Measurements from ENCODE around the gene C9orf85. TPM values are rescaled to one million over a fixed set of nuclear protein-coding genes. Genes with fewer than 3 reads are reported as not detected.

Gene C9orf85
- total RNA-seq, 4 donors from 2014 or later = 8.9 to 21.7 (median 13.0) TPM

DNA sequence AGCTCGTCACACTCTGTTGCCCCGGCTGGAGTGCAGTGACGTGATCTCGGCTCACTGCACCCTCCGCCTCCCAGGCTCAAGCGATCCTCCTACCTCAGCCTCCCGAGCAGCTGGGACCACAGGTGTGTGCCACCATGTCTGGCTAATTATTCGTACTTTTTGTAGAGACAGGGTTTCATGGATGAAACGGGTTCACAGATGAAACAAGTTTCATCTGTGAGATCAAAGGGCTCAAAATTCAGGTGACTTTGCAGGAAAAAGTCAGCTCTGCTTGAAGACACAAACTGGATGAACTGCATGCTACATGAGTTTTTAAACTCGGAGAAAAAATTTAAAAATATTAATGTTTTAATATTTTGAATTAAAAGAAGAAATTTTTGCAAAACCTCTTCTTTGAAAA is 24.9 kb upstream of the C9orf85 start:
- Histone ChIP-seq H3K4me3 (replicated peaks in 1 of 3) (no peak overlapping the region), H3K4me1 (no peaks in the 10 kb centered on the region), H3K27me3 (no peaks in the 10 kb centered on the region), H3K27ac (no peak overlapping the region), H3K36me3 (no peaks in the 10 kb centered on the region), H3K9me3 (no peaks in the 10 kb centered on the region)
- intact Hi-C loops (cut with DNase I) = no loop called here
- TF ChIP-seq POLR2A (IDR thresholded peaks at IDR 0.05) (no peak), CTCF (IDR thresholded peaks at IDR 0.05) (no peak)
- no peak for DNase-seq
- whole genome bisulfite sequencing, 2 donors = 95 to 98% methylated on average over 10 of the region's 10 CpGs

DNA sequence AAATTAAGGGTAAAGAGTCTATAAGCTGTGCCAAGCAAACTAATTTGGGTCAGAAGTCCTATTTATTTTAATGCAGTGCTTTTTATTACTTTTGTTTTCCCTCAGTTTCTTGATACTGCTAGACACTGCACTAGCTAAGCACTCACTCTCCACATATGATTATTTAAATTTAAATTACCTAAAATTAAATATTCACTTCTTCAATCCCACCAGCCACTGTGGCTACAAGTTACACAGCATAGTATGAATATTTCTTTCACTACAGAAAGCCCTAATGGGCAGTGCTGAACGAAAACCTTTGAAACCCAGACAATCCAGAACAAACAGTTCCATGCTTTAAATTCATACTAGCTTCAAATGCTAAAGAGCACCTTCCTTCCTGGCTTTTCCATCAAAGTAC is 24.1 kb upstream of the C9orf85 start:
- intact Hi-C loops (cut with DNase I) = no loop called here
- no peaks in the 10 kb centered on the region for H3K36me3 ChIP-seq
- no peaks in the 10 kb centered on the region for H3K4me1 ChIP-seq
- TF ChIP-seq POLR2A (IDR thresholded peaks at IDR 0.05) (no peak), CTCF (IDR thresholded peaks at IDR 0.05) (no peak)
- no peak overlapping the region for H3K27ac ChIP-seq
- H3K4me3 ChIP-seq (replicated peaks in 1 of 3) = no peak overlapping the region
- H3K9me3 ChIP-seq = no peaks in the 10 kb centered on the region
- no peaks in the 10 kb centered on the region for H3K27me3 ChIP-seq
- 67 to 81% methylated on average over 1 of the region's 1 CpG for WGBS, 2 donors
- no peak for DNase-seq

GRCh38 chr9:71890042-71890679 is 21.3 kb upstream of the C9orf85 start:
- no peak overlapping the region for H3K4me3 ChIP-seq (replicated peaks in 1 of 3)
- intact Hi-C loops (cut with DNase I) = no loop called here
- TF ChIP-seq POLR2A (IDR thresholded peaks at IDR 0.05) (no peak), CTCF (IDR thresholded peaks at IDR 0.05) (no peak)
- no peaks in the 10 kb centered on the region for H3K36me3 ChIP-seq
- H3K4me1 ChIP-seq = no peaks in the 10 kb centered on the region
- no peak overlapping the region for H3K27ac ChIP-seq
- no peaks in the 10 kb centered on the region for H3K27me3 ChIP-seq
- no peak for DNase-seq
- H3K9me3 ChIP-seq = no peaks in the 10 kb centered on the region
- WGBS, 2 donors = 84 to 86% methylated on average over 3 of the region's 3 CpGs

GRCh38 chr9:71891557-71892189 is 19.8 kb upstream of the C9orf85 start:
- Histone ChIP-seq H3K4me1 (no peaks in the 10 kb centered on the region), H3K27ac (no peak overlapping the region), H3K9me3 (no peaks in the 10 kb centered on the region), H3K4me3 (replicated peaks in 1 of 3) (no peak overlapping the region), H3K36me3 (no peaks in the 10 kb centered on the region), H3K27me3 (no peaks in the 10 kb centered on the region)
- WGBS, 2 donors = 95% methylated on average over 4 of the region's 4 CpGs
- DNase-seq = no peak
- no peak for TF ChIP-seq POLR2A (IDR thresholded peaks at IDR 0.05)
- TF ChIP-seq CTCF (IDR thresholded peaks at IDR 0.05) = no peak
- intact Hi-C loops (cut with DNase I) = no loop called here

- H3K4me3 ChIP-seq (replicated peaks in 1 of 3) = no peak overlapping the region
- H3K9me3 ChIP-seq = no peaks in the 10 kb centered on the region
- H3K27ac ChIP-seq = no peak overlapping the region
- intact Hi-C loops (cut with DNase I) = no loop called here
- H3K36me3 ChIP-seq = no peaks in the 10 kb centered on the region
- TF ChIP-seq CTCF (IDR thresholded peaks at IDR 0.05) (no peak), POLR2A (IDR thresholded peaks at IDR 0.05) (no peak)
- no peaks in the 10 kb centered on the region for H3K4me1 ChIP-seq
- no peak for DNase-seq
- H3K27me3 ChIP-seq = no peaks in the 10 kb centered on the region
Measured at GRCh38 chr9:71895117-71895516, 16.3 kb upstream of the C9orf85 start.

All from thyroid gland (tissue), 4 donors.